ENCODE data around the gene TMEM117. TPM values are rescaled to one million over a fixed set of nuclear protein-coding genes. Genes with fewer than 3 reads are reported as not detected.
A peak's percentile ranks its signal among the peaks of the same experiment; 100 is the strongest.

TMEM117 gene
- polyA plus RNA-seq, 3 donors = 14.7 to 15.8 (median 14.8) TPM

- DNase-seq (ENCODE audit: low read depth in 3 of 3, low spot score in 2 of 3) = no peak
Observed at GRCh38 chr12:43942379-43942778, 106.5 kb downstream of the TMEM117 start.

- no peak for DNase-seq (ENCODE audit: low read depth in 3 of 3, low spot score in 2 of 3)
Observed at GRCh38 chr12:43945983-43946382, 110.1 kb downstream of the TMEM117 start.

DNA sequence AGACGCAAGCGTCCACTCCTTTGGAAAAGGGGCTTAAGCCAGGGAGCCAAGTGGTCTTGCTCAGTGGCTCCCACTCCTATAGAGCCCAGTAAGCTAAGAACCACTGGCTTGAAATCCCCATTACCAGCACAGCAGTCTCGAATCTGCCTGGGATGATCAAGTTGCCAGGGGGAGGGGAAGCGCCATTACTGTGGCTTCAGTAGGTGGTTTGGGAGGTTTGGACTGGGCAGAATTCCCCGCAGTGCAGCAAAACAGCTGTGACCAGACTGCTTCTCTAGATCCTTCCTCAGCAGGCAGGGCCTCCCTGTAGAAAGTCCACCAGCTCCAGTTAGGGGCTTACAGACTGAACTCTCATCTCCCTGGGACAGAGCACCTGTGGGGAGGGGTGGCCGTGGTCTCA is 115.4 kb downstream of the TMEM117 start:
- DNase-seq (ENCODE audit: low read depth in 3 of 3, low spot score in 2 of 3) = no peak

- peak; percentile 18 to 45 (median 27) for DNase-seq (ENCODE audit: low read depth in 3 of 3, low spot score in 2 of 3)
Observed at GRCh38 chr12:43957732-43958372, 122.0 kb downstream of the TMEM117 start.

- no peak for DNase-seq (ENCODE audit: low read depth in 3 of 3, low spot score in 2 of 3)
Observed at GRCh38 chr12:43964033-43964432, 128.2 kb downstream of the TMEM117 start.

- no peak for DNase-seq (ENCODE audit: low read depth in 3 of 3, low spot score in 2 of 3)
Observed at GRCh38 chr12:43964961-43965360, 129.1 kb downstream of the TMEM117 start.

- no peak for DNase-seq (ENCODE audit: low read depth in 3 of 3, low spot score in 2 of 3)
Observed at GRCh38 chr12:43965899-43966298, 130.0 kb downstream of the TMEM117 start.

- DNase-seq (ENCODE audit: low read depth in 3 of 3, low spot score in 2 of 3) = no peak
Observed at GRCh38 chr12:43968736-43969135, 132.9 kb downstream of the TMEM117 start.

DNA sequence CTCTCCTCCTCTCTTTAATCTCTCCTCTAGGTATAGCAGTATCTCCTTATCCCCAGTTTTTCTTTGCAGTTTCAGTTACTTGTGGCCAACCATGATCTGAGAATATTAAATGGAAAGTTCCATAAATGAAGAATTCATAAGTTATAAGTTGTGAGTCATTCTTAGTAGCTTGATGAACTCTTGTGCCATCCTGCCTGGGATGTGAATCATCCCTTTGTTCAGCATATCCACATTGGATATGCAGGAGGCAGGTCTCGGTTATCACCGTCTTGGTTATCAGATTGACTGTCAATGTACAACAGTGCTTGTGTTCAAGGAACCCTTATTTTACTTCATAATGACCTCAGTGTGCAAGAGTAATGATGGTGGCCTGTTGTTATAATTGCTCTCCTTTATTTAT is 134.0 kb downstream of the TMEM117 start:
- DNase-seq (ENCODE audit: low read depth in 3 of 3, low spot score in 2 of 3) = no peak

DNA sequence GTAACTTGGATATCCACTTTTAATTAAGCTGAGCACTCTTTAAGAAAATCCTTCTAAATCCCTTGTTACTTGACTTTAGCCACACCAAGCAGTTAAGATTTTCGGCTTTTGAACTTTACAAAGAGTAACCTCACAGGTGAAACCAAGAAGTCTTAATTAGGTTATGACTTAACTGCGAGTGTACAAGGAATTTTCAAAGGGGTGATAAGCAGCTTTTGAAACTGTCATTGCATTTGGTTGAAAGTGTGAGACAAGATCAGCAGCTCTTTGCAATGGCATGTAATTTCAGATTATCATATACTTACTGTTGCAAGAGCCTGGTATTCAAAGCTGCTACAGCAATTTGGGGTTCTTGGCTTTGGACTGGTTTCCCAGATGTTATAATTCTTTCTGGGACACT is 137.5 kb downstream of the TMEM117 start:
- no peak for DNase-seq (ENCODE audit: low read depth in 3 of 3, low spot score in 2 of 3)

GRCh38 chr12:43973993-43974392 is 138.1 kb downstream of the TMEM117 start:
- no peak for DNase-seq (ENCODE audit: low read depth in 3 of 3, low spot score in 2 of 3)

GRCh38 chr12:43976027-43976426 is 140.1 kb downstream of the TMEM117 start:
- DNase-seq (ENCODE audit: low read depth in 3 of 3, low spot score in 2 of 3) = no peak

GRCh38 chr12:43978556-43978955 is 142.7 kb downstream of the TMEM117 start:
- DNase-seq (ENCODE audit: low read depth in 3 of 3, low spot score in 2 of 3) = no peak

- DNase-seq (ENCODE audit: low read depth in 3 of 3, low spot score in 2 of 3) = no peak
Observed at GRCh38 chr12:43979450-43979849, 143.6 kb downstream of the TMEM117 start.

DNA sequence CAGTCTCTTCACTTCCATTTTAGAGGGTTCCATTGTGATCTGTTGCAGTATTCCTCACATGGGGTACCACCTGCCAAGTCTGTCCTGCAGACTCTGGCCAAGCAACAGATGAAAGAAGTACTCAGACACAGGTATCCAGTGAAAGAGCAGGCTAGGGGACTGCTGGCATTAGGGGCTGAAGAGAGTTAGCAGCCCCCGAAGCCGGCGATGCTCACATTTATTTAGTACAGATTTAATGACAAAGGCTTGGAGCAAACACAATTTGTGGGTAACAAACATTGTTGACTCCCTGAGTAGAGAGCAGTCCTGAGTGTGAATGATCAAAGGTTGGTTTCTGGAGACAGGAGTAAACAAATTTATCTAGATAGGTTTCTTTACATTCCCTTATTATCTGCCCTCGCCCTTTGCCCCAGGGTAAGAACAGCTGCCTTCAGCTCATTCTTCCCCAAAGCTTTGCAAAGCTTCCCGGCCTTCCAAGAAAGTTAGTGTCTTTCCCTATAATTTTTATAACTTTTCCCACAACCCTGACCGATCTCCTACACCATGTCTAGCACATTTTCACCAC is 144.8 kb downstream of the TMEM117 start:
- DNase-seq (ENCODE audit: low read depth in 3 of 3, low spot score in 2 of 3) = no peak

DNA sequence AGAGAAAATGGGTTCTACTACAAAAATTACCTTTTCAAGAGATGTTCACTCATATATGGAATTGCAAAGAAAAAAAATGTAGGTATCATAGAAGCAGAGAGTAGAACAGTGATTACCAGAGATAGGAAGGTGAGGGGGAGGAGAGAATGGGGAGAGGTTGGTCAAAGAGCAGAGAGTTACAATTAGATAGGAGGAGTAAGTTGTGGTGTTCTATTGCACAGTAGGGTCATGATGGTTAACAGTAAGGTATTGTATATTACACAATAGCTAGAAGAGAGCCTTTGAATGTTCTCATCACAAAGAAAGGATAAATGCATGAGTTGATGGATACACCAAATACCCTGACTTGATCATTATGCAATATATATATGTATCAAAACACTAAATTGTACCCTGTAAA is 145.8 kb downstream of the TMEM117 start:
- DNase-seq (ENCODE audit: low read depth in 3 of 3, low spot score in 2 of 3) = no peak

- no peak for DNase-seq (ENCODE audit: low read depth in 3 of 3, low spot score in 2 of 3)
Observed at GRCh38 chr12:43982544-43982943, 146.7 kb downstream of the TMEM117 start.

DNA sequence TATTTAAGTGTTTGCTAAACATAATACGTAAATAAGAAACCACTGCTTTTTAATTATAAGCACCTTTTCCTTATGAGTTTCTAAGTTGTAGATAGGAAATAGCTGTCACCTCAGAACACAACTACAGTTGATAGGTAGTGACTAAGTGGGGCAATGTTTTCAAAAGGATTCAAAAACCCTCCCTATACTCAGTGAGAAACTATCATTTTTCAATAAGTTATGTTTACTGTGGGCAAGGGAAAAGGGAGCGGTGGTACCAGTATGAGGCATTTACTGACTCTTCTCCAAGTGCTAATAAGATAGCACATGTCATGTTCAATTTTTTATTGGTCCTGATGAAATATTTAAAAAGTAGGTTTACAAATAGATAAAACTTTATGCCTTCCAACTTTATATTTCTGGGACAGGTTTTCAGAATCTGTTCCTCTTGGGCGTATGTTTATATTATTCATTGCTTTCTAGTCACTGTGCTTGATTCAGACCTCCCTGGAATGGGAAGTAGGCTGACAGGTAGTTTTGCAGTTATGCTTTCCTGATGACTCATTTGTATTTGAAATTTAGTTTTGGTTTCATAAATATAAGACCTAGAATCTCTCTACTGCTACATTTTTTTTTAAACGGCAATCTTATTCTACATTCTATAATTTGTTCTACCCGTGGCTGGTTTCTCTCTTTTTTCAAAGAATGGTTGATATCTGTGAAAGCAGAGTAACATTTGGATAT is 153.1 kb downstream of the TMEM117 start:
- no peak for DNase-seq (ENCODE audit: low read depth in 3 of 3, low spot score in 2 of 3)

DNA sequence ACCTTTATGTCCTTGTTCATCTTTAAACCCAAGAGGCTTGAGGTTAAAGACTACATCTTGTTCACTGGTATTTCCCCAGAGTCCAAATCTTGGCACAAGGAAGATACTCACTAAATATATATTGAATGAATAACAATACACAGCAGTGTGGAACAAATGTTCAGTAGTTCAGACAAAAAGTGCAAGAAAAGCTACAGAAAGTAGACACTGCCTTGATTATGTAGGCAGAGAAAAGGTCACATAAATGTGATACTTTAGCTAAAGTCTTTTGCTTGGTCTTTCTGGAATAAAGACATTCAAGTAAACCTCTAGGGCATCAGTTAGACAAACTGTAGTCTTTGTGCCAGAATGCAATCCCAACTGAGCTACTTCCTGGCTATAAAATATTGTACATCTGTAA is 157.0 kb downstream of the TMEM117 start:
- DNase-seq (ENCODE audit: low read depth in 3 of 3, low spot score in 2 of 3) = no peak

GRCh38 chr12:44000309-44000952 is 164.6 kb downstream of the TMEM117 start:
- DNase-seq (ENCODE audit: low read depth in 3 of 3, low spot score in 2 of 3) = no peak

DNA sequence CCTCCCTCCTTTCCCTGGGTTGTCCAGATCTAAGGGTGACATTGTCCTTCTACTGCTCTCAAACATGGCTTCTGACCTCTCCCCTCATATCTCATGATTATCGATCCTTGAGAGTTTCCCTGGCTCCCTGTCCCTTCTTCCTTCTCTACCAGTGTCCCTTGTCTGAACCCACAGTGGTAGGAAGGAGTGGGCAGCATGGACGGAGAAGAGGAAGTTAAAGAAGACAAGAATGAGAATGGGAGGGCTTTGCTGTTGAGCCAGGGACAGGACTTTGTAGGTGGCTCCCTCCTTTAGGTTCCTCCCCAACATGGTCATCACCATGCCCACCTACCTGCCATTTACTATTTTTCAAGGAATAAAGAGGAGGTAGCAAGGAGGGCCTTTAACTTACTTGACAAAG is 166.7 kb downstream of the TMEM117 start:
- DNase-seq (ENCODE audit: low read depth in 3 of 3, low spot score in 2 of 3) = no peak

GRCh38 chr12:44003721-44004120 is 167.8 kb downstream of the TMEM117 start:
- no peak for DNase-seq (ENCODE audit: low read depth in 3 of 3, low spot score in 2 of 3)

Measured in right renal cortex interstitium (tissue), 3 donors.